HCT116 (cell line): Measurements from ENCODE around the gene KLHL22. TPM values are rescaled to one million over a fixed set of nuclear protein-coding genes. Genes with fewer than 3 reads are reported as not detected.

Experiments
- ATAC-seq: fragments of 200-7000 bp; cut with Tn5 transposase; 2 replicates; pipeline ENCODE4 v1.9.1; 2020; ENCODE audit warnings: mild to moderate bottlenecking, moderate library complexity
- BruUV-seq: library from RNA; stranded (reverse); fragments of 400-500 nt; replicated peaks from 2 replicates; lab custom pipeline; 2021; lab: Mats Ljungman, UMichigan
- CTCF ChIA-PET: fragments of 300-600 bp; sonication (Branson Sonifier 250); formaldehyde crosslinking; loops from one replicate; lab custom pipeline; 2021; ENCODE audit warnings: antibody characterized with exemption; lab: Charles Lee
- POLR2A ChIA-PET: fragments of 300-600, 350-600 bp; sonication (Branson Sonifier 250); formaldehyde crosslinking; loops from one replicate; lab custom pipeline; 2021; ENCODE audit warnings: antibody characterized with exemption; lab: Charles Lee
- RAD21 ChIA-PET, 2 experiments: fragments of 300-600 bp; sonication (Branson Sonifier 250); formaldehyde crosslinking; loops; one replicate each; lab custom pipeline; 2023; ENCODE audit warnings: low total read pairs in 2 of 2; ENCODE audit not compliant: uncharacterized antibody in 2 of 2, unreplicated experiment in 2 of 2, low non-redundant PET in 1 of 2; lab: Charles Lee
- DNase-seq: peaks from one replicate; pipeline ENCODE4 v3.0.0-alpha.2; 2010; ENCODE audit warnings: low read depth, low spot score
- H2AFZ ChIP-seq: fragments of 200-600 bp; shearing (Covaris generic), sonication (generic); 2 replicates; pipeline ENCODE4 v1.6.1; 2017; ENCODE audit warnings: low read depth, mixed run types, mixed read lengths, antibody characterized with exemption, low read length; ENCODE audit not compliant: poor library complexity, severe bottlenecking
- H3K27ac ChIP-seq: 2 replicates; pipeline ENCODE4 v1.5.1; 2012; ENCODE audit warnings: low read depth, low read length
- H3K27me3 ChIP-seq: fragments of 200-600 bp; sonication (generic); 2 replicates; pipeline ENCODE4 v1.6.1; 2016; ENCODE audit warnings: mixed run types, low read length, mixed read lengths; ENCODE audit not compliant: insufficient read depth
- H3K36me3 ChIP-seq, 2 experiments: fragments of 200-500 bp in 1 of 2; fragments of 200-600 bp in 1 of 2; sonication (Bioruptor generic) in 1 of 2; sonication (generic) in 1 of 2; 2 replicates each; pipeline versions ENCODE4 v1.5.1 to v1.6.1; 2014 to 2016; ENCODE audit warnings: low read length in 2 of 2, inconsistent platforms in 1 of 2, mixed read lengths in 1 of 2, mixed run types in 1 of 2; ENCODE audit not compliant: insufficient read depth in 2 of 2, control insufficient read depth in 1 of 2
- H3K4me1 ChIP-seq, 2 experiments: fragments of 200-600 bp in 1 of 2; sonication (generic) in 1 of 2; 2 replicates each; pipeline versions ENCODE4 v1.5.1 to v1.6.1; 2012 to 2017; ENCODE audit warnings: low read length in 2 of 2, inconsistent platforms in 1 of 2, mild to moderate bottlenecking in 1 of 2, mixed read lengths in 1 of 2, mixed run types in 1 of 2, moderate library complexity in 1 of 2; ENCODE audit not compliant: insufficient read depth in 2 of 2, control insufficient read depth in 1 of 2
- H3K4me2 ChIP-seq: fragments of 200-600 bp; sonication (generic); 2 replicates; pipeline ENCODE4 v1.6.1; 2017; ENCODE audit warnings: mixed run types, low read length, mixed read lengths
- H3K4me3 ChIP-seq, 2 experiments: fragments of 200-600 bp in 1 of 2; sonication (generic) in 1 of 2; replicated peaks in 1 of 2; 2 replicates each; pipeline ENCODE4 v1.5.1; 2011 to 2016; ENCODE audit warnings: low read length in 2 of 2, control low read depth in 1 of 2, low read depth in 1 of 2, mild to moderate bottlenecking in 1 of 2, mixed read lengths in 1 of 2, mixed run types in 1 of 2
- H3K79me2 ChIP-seq: fragments of 200-600 bp; sonication (generic); 2 replicates; pipeline ENCODE4 v1.6.1; 2017; ENCODE audit warnings: mild to moderate bottlenecking, mixed run types, low read length, moderate library complexity, mixed read lengths; ENCODE audit not compliant: insufficient read depth
- H3K9ac ChIP-seq: fragments of 200-600 bp; sonication (generic); 2 replicates; pipeline ENCODE4 v1.6.1; 2016; ENCODE audit warnings: low read length, mixed read lengths
- H3K9me2 ChIP-seq: fragments of 200-600 bp; sonication (generic), shearing (Covaris generic); 2 replicates; pipeline ENCODE4 v1.6.1; 2017; ENCODE audit warnings: mixed run types, mild to moderate bottlenecking, moderate library complexity; ENCODE audit not compliant: insufficient read depth
- H3K9me3 ChIP-seq, 2 experiments: fragments of 200-500 bp in 1 of 2; fragments of 200-600 bp in 1 of 2; sonication (Bioruptor generic) in 1 of 2; sonication (generic) in 1 of 2; 2 replicates each; pipeline ENCODE4 v1.6.1; 2014 to 2017; ENCODE audit warnings: low read length in 2 of 2, mixed read lengths in 2 of 2, inconsistent platforms in 1 of 2, low read depth in 1 of 2, mild to moderate bottlenecking in 1 of 2, mixed run types in 1 of 2, moderate library complexity in 1 of 2; ENCODE audit not compliant: control insufficient read depth in 1 of 2, insufficient read depth in 1 of 2
- H4K20me1 ChIP-seq: fragments of 200-600 bp; sonication (generic), shearing (Covaris generic); 2 replicates; pipeline ENCODE4 v1.6.1; 2017; ENCODE audit warnings: mixed run types, mild to moderate bottlenecking, moderate library complexity; ENCODE audit not compliant: insufficient read depth
- EZH2 ChIP-seq: fragments of 200-600 bp; sonication (generic); IDR thresholded peaks from 2 replicates; pipeline ENCODE4 v1.6.1; 2017; ENCODE audit warnings: antibody characterized with exemption, mixed run types
- FOSL1 ChIP-seq: IDR thresholded peaks from 2 replicates; pipeline ENCODE4 v1.6.1; 2012; ENCODE audit warnings: low read depth
- JUND ChIP-seq: IDR thresholded peaks from 2 replicates; pipeline ENCODE4 v1.6.1; 2012
- RAD21 ChIP-seq: IDR thresholded peaks from 2 replicates; pipeline ENCODE4 v1.6.1; 2012; ENCODE audit warnings: low read depth, mild to moderate bottlenecking
- ZFX ChIP-seq: fragments of 450-650 bp; IDR thresholded peaks from 2 replicates; pipeline ENCODE4 v1.6.1; 2017
- intact Hi-C: fragments of 100-400 bp; cut with micrococcal nuclease; formaldehyde crosslinking; loops from 2 replicates; pipeline ENCODE4 v1.10.0; 2022
- total RNA-seq: library from RNA; stranded (reverse); gene quantifications from one replicate; pipeline ENCODE4 v1.2.1, GENCODE V29; 2021; ENCODE audit not compliant: unreplicated experiment
- TF ChIP-seq, protein P1 (sequence below), 3 experiments: fragments of 200-600 bp in 1 of 3; sonication (generic) in 1 of 3; IDR thresholded peaks in 2 of 3; conservative IDR thresholded peaks in 1 of 3; 2 replicates each; pipeline ENCODE4 v1.5.1; 2012 to 2017; ENCODE audit warnings: low read depth in 2 of 3, low read length in 2 of 3, antibody characterized with exemption in 1 of 3, borderline replicate concordance in 1 of 3, control low read depth in 1 of 3, mild to moderate bottlenecking in 1 of 3, mixed read lengths in 1 of 3, mixed run types in 1 of 3, moderate library complexity in 1 of 3; ENCODE audit not compliant: insufficient read depth in 1 of 3
- TF ChIP-seq, protein P2 (sequence below): IDR thresholded peaks from 2 replicates; pipeline ENCODE4 v1.6.1; 2012
- TF ChIP-seq, protein P3 (sequence below): IDR thresholded peaks from 2 replicates; pipeline ENCODE4 v1.6.1; 2012; ENCODE audit warnings: low read depth

KLHL22 gene
- total RNA-seq, 1 experiment from 2014 or later = 16.4 TPM

DNA sequence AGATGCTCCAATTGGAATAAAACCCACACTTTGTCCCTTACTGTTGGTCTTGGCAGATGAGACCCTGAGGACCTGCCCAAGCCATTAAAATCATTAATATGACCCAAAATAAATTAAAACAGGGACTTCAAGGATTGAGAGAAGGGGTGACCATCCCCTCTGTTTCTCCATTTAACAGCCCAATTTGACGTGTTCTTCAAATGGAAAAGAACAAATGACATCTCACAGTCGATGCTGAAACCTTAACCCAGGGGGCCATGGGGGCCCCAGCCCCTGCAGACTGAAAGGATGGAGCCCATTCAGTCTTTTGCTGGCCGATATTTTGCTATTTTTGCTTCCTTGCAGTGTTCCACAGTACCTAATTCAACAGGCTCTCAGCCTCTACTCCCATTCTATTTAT is 81.1 kb downstream of the KLHL22 start:
- Histone ChIP-seq H4K20me1 (no peaks in the 10 kb centered on the region), H3K79me2 (no peaks in the 10 kb centered on the region)

More for the DNA sequence above, 81.1 kb downstream of the KLHL22 start:
- CTCF ChIA-PET = no interaction called here
- ATAC-seq = no peak
- no peak overlapping the region for H3K4me3 ChIP-seq
- H3K9ac ChIP-seq = no peak overlapping the region
- no peaks in the 10 kb centered on the region for H3K9me3 ChIP-seq
- POLR2A ChIA-PET = no interaction called here
- RAD21 ChIA-PET = no interaction called here
- BruUV-seq = no TSS peak
- H3K4me1 ChIP-seq = peaks cover 0 to 8% of the 10 kb centered on the region in 2 experiments; a peak in 1 of 4 replicates
- TF ChIP-seq, protein P1, sequence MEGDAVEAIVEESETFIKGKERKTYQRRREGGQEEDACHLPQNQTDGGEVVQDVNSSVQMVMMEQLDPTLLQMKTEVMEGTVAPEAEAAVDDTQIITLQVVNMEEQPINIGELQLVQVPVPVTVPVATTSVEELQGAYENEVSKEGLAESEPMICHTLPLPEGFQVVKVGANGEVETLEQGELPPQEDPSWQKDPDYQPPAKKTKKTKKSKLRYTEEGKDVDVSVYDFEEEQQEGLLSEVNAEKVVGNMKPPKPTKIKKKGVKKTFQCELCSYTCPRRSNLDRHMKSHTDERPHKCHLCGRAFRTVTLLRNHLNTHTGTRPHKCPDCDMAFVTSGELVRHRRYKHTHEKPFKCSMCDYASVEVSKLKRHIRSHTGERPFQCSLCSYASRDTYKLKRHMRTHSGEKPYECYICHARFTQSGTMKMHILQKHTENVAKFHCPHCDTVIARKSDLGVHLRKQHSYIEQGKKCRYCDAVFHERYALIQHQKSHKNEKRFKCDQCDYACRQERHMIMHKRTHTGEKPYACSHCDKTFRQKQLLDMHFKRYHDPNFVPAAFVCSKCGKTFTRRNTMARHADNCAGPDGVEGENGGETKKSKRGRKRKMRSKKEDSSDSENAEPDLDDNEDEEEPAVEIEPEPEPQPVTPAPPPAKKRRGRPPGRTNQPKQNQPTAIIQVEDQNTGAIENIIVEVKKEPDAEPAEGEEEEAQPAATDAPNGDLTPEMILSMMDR (IDR thresholded peaks at IDR 0.05 in 2 of 3, conservative IDR thresholded peaks at IDR 0.05 in 1 of 3; ENCODE audit: borderline replicate concordance in 1 of 3, insufficient read depth in 1 of 3, low read depth in 2 of 3, low read length in 2 of 3) = no peak
- TF ChIP-seq, protein P2, sequence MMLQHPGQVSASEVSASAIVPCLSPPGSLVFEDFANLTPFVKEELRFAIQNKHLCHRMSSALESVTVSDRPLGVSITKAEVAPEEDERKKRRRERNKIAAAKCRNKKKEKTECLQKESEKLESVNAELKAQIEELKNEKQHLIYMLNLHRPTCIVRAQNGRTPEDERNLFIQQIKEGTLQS = no peak
- TF ChIP-seq JUND = no peak
- TF ChIP-seq ZFX = no peak
- TF ChIP-seq, protein P3, sequence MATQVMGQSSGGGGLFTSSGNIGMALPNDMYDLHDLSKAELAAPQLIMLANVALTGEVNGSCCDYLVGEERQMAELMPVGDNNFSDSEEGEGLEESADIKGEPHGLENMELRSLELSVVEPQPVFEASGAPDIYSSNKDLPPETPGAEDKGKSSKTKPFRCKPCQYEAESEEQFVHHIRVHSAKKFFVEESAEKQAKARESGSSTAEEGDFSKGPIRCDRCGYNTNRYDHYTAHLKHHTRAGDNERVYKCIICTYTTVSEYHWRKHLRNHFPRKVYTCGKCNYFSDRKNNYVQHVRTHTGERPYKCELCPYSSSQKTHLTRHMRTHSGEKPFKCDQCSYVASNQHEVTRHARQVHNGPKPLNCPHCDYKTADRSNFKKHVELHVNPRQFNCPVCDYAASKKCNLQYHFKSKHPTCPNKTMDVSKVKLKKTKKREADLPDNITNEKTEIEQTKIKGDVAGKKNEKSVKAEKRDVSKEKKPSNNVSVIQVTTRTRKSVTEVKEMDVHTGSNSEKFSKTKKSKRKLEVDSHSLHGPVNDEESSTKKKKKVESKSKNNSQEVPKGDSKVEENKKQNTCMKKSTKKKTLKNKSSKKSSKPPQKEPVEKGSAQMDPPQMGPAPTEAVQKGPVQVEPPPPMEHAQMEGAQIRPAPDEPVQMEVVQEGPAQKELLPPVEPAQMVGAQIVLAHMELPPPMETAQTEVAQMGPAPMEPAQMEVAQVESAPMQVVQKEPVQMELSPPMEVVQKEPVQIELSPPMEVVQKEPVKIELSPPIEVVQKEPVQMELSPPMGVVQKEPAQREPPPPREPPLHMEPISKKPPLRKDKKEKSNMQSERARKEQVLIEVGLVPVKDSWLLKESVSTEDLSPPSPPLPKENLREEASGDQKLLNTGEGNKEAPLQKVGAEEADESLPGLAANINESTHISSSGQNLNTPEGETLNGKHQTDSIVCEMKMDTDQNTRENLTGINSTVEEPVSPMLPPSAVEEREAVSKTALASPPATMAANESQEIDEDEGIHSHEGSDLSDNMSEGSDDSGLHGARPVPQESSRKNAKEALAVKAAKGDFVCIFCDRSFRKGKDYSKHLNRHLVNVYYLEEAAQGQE = no peak
- TF ChIP-seq FOSL1 = no peak
- no peak for TF ChIP-seq EZH2
- TF ChIP-seq RAD21 = no peak
- TF ChIP-seq, all 23 proteins: peak for 0
- no peak overlapping the region for H2AFZ ChIP-seq
- no peak overlapping the region for H3K4me2 ChIP-seq
- no peaks in the 10 kb centered on the region for H3K27me3 ChIP-seq
- no peaks in the 10 kb centered on the region for H3K36me3 ChIP-seq
- no peak overlapping the region for H3K27ac ChIP-seq
- intact Hi-C loops = no loop called here
- no peak for DNase-seq
- H3K9me2 ChIP-seq = no peaks in the 10 kb centered on the region
